ENCODE measurements around the gene LMAN1L. TPM values are rescaled to one million over a fixed set of nuclear protein-coding genes. Genes with fewer than 3 reads are reported as not detected.
A peak's percentile ranks its signal among the peaks of the same experiment; 100 is the strongest.

LMAN1L gene
- total RNA-seq, 2 donors from 2014 or later, result not detected

DNA sequence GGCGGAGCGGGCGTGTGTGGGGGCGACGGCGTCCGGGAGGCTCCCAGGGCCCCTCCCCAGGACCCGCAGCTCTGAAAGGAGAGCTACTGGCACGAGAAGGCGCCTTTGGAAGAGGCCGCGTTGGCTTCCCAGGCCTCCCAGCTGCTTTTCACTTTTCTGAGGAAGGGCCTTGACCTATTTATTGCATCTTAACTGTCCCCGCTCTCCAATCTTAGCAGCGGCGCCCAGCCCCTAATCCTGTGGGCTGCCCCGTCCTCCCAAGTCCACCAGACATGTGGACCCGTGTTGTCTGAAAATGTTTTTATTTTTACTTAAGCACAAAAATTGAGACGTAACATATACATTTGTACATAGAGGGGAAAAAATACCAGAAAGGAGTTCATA is 30.8 kb downstream of the LMAN1L start:
- Histone ChIP-seq H3K4me3 (peak overlapping the region; percentile 96), H3K27me3 (replicated peaks; ENCODE audit: insufficient read depth) (no peaks in the 10 kb centered on the region), H3K9me3 (no peaks in the 10 kb centered on the region), H3K4me1 (ENCODE audit: control insufficient read depth in 1 of 2, low read depth in 2 of 2) (peaks cover 11 to 19% of the 10 kb centered on the region in 2 donors), H3K36me3 (peaks cover 13% of the 10 kb centered on the region), H3K27ac (peak overlapping the region; percentile 73 to 76)
- TF ChIP-seq, protein P1, sequence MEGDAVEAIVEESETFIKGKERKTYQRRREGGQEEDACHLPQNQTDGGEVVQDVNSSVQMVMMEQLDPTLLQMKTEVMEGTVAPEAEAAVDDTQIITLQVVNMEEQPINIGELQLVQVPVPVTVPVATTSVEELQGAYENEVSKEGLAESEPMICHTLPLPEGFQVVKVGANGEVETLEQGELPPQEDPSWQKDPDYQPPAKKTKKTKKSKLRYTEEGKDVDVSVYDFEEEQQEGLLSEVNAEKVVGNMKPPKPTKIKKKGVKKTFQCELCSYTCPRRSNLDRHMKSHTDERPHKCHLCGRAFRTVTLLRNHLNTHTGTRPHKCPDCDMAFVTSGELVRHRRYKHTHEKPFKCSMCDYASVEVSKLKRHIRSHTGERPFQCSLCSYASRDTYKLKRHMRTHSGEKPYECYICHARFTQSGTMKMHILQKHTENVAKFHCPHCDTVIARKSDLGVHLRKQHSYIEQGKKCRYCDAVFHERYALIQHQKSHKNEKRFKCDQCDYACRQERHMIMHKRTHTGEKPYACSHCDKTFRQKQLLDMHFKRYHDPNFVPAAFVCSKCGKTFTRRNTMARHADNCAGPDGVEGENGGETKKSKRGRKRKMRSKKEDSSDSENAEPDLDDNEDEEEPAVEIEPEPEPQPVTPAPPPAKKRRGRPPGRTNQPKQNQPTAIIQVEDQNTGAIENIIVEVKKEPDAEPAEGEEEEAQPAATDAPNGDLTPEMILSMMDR (IDR thresholded peaks at IDR 0.05), result no peak
- no peak for DNase-seq (ENCODE audit: low spot score)
- ATAC-seq (ENCODE audit: insufficient number of reproducible peaks, low FRiP score, low read depth), result no peak

DNA sequence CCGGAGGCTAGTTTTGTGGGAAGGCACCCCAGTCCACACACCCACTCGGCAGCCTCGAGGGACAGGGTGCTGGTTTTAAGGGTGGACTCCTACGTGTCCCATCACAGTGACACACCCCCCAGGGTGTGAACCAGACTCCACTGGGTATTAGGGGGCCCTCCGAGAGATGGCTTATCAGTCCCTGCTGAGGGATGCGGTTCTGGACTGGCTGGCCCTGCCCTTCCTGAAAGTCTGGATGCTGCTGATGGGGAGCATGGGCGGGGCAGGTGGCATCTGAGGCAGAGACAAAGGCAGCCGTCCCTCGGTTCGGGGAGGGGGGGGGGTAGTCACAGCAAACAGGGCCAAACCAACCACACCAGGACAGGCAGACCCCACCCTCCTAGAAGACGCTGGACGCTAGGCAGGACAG is 31.3 kb downstream of the LMAN1L start:
- Histone ChIP-seq H3K27ac (peak overlapping the region; percentile 73 to 76), H3K4me3 (no peak overlapping the region), H3K4me1 (ENCODE audit: control insufficient read depth in 1 of 2, low read depth in 2 of 2) (peaks cover 11 to 19% of the 10 kb centered on the region in 2 donors), H3K36me3 (peaks cover 17% of the 10 kb centered on the region), H3K27me3 (replicated peaks; ENCODE audit: insufficient read depth) (no peaks in the 10 kb centered on the region), H3K9me3 (no peaks in the 10 kb centered on the region)
- DNase-seq (ENCODE audit: low spot score) (no peak), ATAC-seq (ENCODE audit: insufficient number of reproducible peaks, low FRiP score, low read depth) (no peak)
- TF ChIP-seq, protein P1 (IDR thresholded peaks at IDR 0.05), result no peak

DNA sequence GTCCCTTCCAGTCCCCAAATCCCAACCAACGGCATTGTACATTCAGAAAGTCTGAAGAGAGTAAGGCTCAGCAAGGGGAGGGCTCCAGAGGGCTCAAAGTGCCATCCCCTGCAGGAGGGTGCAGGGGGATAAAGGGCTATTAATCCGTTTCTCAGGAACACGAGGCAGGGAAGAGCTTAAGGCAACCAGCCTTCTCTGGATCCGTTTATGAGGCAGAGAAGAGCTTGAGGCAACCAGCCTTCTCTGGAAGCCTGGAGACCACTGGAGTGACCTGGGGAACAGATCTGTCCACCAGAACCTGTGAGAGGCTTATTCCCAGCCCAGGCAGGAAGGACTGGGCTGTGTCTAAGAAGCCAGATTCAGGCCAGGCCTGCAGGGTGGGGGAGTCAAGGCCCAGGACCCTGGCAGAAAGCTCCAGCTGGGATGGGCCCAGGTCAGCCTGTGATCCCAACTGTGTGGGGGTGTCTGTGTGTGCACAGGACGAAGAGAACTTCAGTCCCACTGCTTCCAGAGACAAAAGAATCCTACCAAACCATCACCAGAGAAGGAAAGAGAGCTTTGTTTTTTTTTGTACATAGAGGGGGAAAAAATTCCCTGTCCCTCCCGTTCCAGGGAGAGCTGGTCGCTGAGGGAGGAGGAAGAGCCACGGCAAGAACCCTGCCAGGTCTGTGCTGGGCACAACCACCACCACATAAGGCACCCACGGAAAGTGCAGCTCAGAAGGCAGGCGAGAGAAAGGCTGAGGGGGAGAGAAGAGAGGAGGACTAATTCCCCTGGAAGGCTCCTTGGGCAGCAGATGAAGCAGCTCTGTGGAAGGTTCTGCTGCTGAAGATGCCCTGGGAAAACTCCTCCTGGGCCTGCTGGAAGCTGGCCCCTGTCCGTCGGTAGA is 31.9 kb downstream of the LMAN1L start:
- Histone ChIP-seq H3K9me3 (no peaks in the 10 kb centered on the region), H3K4me1 (ENCODE audit: control insufficient read depth in 1 of 2, low read depth in 2 of 2) (peaks cover 11 to 19% of the 10 kb centered on the region in 2 donors), H3K27ac (peak overlapping the region in 1 of 2 donors; percentile 73), H3K4me3 (no peak overlapping the region), H3K27me3 (replicated peaks; ENCODE audit: insufficient read depth) (no peaks in the 10 kb centered on the region), H3K36me3 (peaks cover 19% of the 10 kb centered on the region)
- ATAC-seq (ENCODE audit: insufficient number of reproducible peaks, low FRiP score, low read depth) (no peak), DNase-seq (ENCODE audit: low spot score) (no peak)
- TF ChIP-seq, protein P1 (IDR thresholded peaks at IDR 0.05), result no peak

DNA sequence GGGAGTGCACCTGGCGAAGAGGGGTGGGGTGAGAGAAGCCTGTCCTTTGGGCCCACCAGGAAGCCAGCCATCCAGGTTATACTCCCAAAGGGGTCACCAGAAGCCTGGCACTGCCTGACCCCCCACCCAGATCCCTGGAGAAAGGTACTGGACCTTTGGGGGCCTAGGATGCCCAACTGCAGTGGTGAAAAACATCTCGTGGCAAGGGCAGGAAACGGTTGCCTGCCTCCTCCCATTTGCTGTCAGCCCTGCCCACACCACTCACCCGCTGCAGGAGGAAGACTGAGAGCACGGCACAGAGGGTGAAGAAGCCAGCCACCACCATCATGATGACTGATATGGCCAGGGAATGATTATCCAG is 32.6 kb downstream of the LMAN1L start:
- TF ChIP-seq, protein P1 (IDR thresholded peaks at IDR 0.05), result no peak
- Histone ChIP-seq H3K4me3 (no peak overlapping the region), H3K9me3 (no peaks in the 10 kb centered on the region), H3K4me1 (ENCODE audit: control insufficient read depth in 1 of 2, low read depth in 2 of 2) (peaks cover 11 to 19% of the 10 kb centered on the region in 2 donors), H3K27me3 (replicated peaks; ENCODE audit: insufficient read depth) (no peaks in the 10 kb centered on the region), H3K36me3 (peaks cover 26% of the 10 kb centered on the region), H3K27ac (no peak overlapping the region)
- ATAC-seq (ENCODE audit: insufficient number of reproducible peaks, low FRiP score, low read depth) (no peak), DNase-seq (ENCODE audit: low spot score) (no peak)

DNA sequence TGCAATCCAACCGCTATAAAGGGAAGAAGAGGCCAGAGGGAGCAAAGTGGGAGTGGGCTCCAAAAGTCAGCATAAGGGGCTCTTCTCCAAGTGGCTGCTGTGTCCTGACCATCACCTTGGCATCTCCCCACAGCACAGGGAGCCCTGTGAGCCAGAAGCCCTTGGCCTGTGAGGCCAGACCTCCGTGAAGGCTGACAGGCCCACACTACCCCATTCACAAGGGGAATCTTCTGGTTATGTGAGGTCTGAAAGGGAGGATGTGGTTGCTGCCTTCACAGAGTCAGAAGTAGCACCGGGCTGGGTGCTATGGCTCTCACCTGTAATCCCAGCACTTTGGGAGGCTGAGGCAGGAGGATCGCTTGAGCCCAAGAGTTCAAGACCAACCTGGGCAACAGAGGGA is 32.9 kb downstream of the LMAN1L start:
- TF ChIP-seq, protein P1 (IDR thresholded peaks at IDR 0.05), result no peak
- Histone ChIP-seq H3K27ac (no peak overlapping the region), H3K4me1 (ENCODE audit: control insufficient read depth in 1 of 2, low read depth in 2 of 2) (peaks cover 11 to 19% of the 10 kb centered on the region in 2 donors), H3K9me3 (no peaks in the 10 kb centered on the region), H3K4me3 (no peak overlapping the region), H3K27me3 (replicated peaks; ENCODE audit: insufficient read depth) (no peaks in the 10 kb centered on the region), H3K36me3 (peaks cover 30% of the 10 kb centered on the region)
- DNase-seq (ENCODE audit: low spot score), result no peak
- ATAC-seq (ENCODE audit: insufficient number of reproducible peaks, low FRiP score, low read depth), result no peak

Measured in thoracic aorta (tissue), 2 donors.